NCI-H226 (cell line): ENCODE measurements around the gene DDX10.
A peak's percentile ranks its signal among the peaks of the same experiment; 100 is the strongest.
"Not testable (repeated sequence)": the region's sequence is repeated elsewhere in the genome, so short reads cannot be mapped to it uniquely, and the experiment has no call there.

ENCODE experiments used
- DNase-seq: peaks from one replicate; pipeline ENCODE4 v3.0.0-alpha.2; 2015

The DDX10 gene

DNA sequence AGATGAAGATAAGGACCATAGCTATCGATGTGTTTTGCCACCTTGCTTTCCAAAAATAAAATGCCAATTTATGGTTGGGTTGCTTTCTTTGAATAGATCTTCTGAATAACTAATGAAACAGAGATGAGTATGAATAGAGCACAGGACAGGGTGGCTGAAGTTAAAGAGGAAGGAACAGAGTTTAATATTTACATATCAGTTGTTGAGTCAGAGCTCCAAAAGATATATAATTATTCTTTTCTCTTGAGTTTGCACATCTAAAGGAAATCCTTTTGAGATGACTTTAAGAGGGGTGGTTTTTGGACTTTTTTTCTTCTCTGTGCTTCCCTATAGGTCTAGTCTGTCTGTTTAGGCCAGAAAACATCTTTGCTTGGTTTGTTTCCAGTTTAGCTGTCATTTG is 115.2 kb downstream of the DDX10 start:
- no peak for DNase-seq

DNA sequence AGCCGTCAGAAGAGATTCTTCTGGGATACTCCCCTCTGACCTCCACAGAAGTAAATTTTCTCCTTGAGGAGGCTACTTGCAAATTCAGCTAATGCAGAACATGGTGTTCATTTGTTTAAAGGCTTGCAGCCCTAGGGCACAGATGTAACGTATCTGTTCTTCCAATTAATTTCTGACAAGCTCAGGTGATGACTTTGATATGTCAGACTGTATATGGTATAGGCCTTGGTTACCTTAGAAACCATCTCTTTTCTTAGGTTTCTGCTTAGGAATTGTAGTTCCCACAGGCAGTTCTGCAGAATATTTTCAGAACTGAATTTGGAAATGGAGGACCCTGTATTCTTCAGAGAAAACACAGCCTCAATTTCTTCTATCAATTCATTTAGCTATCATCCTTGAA is 117.1 kb downstream of the DDX10 start:
- DNase-seq, result no peak

DNA sequence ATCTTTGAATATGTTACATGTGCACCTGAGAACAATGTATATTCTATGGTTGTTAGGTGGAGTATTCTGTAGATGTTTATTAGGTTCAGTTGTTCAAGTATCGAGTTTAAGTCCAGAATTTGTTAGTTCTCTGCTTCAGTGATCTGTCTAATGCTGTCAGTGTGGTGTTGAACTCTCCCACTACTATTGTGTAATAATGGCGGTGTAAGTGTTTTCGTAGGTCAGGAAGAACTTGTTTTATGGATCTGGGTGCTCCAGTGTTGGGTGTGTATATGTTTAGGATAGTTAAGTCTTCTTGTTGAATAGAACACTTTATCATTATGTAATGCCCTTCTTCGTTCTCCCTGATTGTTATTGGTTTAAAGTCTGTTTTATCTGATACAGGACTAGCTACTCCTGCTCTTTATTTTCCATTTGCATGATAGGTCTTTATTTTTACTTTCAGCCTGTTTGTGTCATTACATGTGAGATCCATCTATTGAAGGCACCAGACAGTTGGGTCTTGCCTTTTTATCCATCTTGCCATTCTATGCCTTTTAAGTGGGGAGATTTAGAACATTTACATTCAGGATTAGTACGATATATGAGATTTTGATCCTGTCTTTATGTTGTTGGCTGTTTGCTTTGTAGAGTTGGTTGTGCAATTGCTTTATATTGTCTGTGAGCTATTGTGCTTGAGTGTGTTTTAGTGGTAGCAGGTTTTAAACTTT is 121.6 kb downstream of the DDX10 start:
- DNase-seq, result no peak

DNA sequence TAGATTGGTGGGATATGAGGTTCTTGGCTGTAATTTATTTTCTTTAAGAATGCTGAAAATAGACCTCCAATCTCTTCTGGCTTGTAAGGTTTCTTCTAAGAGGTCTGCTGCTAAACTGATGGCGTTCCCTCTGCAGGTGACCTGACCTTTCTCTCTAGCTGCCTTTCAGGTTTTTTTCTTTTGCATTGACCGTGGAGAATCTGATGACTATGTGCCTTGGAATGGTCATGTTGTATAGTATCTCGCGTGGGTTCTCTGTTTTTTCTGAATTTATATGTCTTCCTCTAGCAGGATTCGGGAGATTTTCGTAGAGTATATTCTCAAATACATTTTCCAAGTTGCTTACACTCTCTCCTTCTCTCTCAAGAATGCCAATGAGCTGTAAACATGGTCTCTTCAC is 122.2 kb downstream of the DDX10 start:
- no peak for DNase-seq

DNA sequence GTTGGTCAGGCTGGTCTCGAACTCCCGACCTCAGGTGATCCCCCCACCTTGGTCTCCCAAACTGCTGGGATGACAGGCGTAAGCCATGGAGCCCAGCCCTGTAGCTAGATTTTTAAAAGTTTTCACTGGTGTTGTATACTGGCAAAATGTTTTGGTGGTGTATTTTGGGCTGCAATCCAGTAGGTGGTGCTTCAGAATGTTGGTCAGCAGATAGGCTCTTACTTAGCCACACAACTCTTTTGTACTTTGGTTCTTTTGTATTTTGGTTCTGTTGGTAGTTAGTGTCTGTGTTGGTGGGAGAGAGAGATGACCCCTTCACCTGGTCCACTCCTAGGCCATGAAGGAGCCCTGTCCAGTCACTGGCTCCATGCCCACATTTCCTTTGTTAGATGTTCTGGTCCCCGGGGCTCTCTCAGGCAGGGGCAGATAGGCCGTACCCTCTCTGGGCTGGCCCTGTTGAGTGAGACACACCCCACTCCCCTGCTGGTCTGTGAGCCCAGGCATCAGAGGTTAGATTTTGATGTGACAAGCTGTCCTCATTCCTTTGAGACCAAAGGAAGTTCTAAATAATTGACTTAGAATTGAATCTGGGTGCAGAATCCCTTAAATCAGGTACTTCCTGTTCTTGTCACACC is 123.8 kb downstream of the DDX10 start:
- peak; percentile 13 for DNase-seq

DNA sequence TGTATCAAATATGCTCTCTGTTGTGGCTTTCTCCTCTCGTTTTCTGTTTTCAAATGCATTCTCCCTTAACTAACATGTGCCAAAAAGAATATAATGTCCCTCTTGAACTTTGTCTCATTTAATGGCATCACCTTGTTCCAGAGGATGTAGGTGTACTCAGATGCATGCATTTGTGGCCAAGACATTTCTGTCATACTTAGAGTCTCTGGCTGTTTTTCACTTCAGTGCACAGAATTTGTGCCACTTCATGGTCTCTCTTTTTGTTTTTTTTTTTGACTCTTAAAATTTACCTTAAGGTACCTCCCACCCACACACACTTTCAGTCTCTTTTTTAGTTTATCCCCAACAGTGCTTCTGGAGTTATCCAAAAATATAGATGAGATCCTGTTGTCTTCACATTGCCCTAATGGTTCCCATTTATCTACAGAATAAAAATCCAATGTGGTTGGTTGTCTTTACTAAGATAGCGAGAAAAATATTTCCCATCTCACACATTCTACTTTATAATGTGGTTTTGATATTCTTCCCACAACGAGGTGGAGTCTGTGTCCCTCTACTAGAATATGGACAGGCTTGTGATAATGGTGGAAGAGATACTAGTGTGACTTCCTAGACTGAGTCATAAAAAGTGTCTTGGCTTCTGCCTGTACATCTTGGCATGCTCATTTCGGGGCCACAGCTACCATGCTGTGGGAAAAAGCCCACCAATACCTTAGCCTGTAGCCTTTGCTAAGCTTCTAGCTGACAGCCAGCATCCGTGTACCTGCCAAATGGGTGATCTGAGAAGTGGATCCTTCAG is 125.8 kb downstream of the DDX10 start:
- no peak for DNase-seq

DNA sequence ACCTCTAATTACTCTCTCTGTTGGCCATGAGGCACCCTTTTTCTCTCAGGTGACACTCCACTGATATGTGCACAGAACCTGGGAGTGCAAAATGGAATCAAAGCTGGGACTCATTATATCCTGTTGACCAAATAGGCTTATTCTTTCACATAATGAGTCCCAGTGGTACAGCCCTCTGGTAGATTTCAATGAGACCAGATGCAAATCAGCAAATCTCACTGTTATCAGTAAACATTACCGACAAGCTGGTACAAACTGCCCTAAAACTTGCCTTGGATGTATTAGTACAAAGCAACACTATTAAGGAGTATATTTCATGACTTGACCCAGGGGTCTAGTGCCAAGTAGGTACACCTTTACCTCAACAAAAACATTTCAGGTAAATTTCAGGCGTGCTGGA is 128.3 kb downstream of the DDX10 start:
- no peak for DNase-seq

DNA sequence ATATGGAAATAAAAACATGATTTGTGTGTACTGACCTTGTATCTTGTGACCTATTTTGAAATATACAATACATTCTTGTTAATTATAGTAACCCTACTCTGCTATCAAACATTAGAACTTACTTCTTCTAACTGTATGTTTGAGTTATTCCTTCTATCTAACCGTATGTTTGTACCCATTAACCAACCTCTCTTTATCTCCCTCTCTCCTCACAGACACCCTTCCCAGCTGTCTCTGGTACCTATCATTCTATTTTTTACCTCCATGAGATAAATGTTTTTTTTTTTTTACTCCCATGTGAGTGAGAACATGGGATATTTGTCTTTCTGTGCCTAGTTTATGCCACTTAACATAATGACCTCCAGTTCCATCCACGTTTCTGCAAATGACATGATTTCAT is 128.7 kb downstream of the DDX10 start:
- no peak for DNase-seq

DNA sequence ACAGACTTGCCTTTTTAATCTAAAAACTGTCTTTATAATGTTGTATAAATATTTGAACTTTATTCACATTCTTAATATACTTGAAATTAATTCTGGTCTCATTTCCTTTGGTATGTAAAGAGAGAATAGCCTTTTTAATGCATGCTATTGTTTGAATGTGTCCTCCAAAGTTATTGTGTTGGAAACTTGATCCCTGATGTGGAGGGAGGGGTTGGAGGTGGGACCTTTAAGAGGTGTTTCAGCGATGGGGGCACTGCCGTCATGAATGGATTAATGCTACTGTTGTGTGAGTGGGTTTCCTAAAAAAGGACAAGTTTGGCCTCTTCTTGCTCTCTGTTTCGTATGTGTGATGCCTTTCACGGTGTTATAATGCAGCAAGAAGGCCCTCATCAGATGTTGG is 131.7 kb downstream of the DDX10 start:
- DNase-seq, result no peak

DNA sequence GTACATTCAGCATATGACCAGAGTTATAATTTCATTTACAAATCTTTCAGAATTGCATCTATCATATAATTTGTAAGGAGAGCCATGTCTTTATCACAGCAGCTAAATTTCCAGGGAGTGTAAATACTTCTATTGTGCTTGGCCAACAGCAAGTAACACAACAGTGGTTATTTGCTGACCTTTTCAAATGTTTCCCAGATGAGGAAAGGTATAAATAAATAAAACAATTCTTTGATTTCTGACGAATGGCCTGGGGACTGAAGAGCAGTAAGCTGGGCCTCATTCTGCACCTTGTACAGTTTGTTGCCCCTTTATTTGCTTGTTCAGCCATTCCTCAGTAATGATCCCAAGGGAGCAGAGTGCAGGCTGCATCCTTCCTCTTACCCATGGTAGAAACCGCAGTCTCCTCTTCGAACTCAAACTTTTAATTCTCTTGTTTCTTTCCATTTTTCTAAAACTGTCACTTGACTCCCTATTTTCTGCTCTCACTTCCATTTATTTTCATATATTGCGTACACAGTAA is 132.8 kb downstream of the DDX10 start:
- no peak for DNase-seq

DNA sequence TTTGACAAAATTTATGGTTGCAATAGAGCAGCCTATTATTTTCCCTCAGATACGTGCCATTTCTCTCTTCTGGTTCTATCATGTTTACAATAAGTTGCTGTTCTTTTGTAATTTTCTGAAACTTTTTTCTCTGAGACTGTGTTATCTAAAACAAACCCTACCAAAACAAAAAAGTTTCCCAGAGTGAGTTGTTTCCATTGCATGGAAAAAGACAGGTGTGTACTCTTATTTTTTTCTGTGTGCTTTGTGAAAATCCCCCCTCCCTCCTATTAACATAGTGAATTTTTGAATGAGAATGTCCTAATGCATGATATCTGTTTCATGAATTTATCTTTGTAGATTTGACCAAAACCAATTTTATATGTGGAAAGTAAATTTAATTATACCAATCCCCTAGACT is 137.6 kb downstream of the DDX10 start:
- DNase-seq, result no peak

DNA sequence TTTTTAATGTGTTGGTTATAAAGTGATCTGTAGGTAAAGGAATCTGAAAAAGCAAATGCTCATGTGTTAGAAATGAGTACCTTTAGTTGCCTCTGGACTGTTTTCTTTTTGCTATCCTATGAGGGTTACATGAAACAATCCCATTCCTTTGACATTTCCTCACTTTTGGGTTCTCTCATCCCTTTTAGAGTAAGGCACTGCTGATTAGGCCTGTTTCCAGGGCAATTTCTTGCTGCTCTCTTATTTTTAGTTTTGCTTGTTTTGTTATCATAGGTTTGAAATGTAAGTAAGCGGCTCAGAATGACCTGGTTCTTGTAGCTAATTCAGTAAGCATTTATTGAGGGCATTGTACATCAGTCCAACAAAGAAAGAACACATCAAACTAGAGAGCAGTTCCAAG is 138.9 kb downstream of the DDX10 start:
- no peak for DNase-seq

DNA sequence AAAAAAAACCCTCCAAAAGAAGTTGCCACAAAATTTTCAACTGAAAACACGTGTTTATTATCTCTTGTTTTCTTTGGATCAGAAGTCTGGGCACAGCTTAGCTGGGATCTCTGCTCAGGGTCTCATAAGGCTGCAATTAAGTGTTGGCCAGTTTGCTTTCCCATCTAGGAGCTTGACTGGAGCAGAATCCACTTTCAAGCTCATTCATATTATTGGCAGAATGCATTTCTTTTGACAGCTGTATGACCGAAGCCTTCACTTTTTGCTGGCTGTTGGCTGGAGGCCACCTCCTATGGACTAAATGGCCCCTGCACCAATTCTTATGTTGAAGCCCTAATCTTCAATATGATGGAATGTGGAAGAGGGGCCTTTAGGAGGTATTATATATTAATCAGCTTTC is 139.6 kb downstream of the DDX10 start:
- DNase-seq, result no peak

DNA sequence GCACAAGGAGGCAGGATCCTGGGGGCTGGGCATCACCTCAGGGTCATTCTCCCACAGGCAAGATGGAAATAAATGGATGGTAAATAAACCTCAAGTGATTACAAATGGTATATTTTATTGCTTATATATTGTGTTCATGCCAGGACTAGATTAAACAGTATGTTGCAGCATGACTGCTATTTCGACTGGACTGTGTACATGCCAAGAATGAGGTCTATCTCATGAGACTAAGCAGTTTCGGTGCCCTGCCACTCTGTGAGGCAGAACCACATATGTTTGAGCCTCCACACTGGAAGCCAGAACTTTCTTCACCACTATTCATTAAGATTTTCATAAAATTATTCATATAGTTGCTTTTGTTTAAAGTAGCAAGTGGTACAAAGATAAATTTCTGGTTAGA is 140.2 kb downstream of the DDX10 start:
- DNase-seq, result no peak

DNA sequence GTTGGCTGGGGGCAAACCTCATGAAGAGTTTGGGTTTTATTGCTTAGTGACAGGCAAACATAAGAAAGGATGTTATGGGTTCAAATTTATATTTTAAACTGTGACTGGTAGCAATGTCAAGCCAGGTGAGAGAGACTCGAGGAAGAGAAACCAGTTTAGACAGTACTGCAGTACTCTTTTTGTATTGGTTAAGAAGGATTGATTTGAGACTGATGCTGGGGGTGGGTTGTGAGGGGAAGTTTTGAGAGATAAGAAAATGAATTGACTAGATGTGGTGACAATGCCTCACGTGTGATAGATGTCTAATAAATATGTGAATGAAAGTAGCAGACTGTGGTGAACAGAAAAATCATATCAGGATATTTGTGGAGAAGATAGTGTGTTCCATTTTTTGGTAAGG is 142.4 kb downstream of the DDX10 start:
- DNase-seq, result no peak

DNA sequence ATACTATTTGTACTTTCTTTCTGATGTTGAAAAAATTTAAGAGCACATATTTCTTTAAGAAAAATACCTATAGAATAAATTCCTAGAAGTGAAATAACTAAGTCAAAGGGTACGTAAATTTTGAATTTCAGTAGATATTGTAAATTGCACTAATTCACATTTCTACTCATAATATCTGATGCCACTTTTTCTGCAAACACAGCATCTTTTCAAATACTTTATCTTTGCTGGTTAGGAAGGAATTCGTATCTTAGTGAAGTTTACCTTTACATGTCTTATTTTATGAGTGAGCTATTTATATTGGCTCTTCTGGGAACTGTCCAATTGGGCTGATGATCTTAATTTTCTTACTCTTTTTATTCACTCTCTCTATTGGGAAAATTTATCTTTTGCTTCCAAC is 148.2 kb downstream of the DDX10 start:
- DNase-seq, result no peak

DNA sequence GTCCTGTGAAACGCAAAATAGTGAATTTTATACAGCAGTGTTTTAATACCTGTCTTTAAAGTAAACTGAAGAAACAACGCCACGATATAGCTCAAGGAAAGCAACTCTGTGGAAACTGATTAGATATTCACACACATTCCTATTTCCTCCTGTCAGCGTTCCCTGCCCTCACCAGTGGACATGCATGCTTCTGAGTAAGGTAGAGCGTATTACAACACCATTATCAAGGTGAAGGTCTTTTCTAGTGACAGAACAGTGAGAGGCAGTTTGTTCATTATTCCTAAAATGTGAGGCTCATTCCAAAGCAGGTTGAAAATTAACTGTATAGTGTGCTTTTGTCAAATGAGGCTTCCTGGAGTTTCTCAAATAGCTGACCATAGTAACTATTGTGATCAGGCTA is 153.1 kb downstream of the DDX10 start:
- DNase-seq, result no peak

DNA sequence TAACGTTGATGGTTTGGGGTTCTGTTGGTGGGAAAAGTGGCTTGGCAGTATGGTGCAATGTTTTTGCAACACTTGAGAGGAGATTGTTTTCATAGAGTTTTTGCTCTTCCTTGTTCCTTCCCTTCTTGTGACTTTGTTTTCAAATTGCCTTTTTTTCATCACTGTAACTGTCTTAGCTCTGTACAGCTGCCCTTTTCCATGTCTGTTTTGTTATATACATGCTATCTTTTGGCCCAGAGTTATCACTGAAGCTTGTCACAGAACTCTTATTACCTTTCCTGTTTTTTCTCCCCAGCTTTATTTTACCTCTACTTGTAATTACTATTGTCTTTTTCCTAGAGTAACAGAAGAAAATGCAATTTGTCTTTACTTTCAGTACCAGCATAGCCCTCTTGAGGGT is 154.1 kb downstream of the DDX10 start:
- no peak for DNase-seq

DNA sequence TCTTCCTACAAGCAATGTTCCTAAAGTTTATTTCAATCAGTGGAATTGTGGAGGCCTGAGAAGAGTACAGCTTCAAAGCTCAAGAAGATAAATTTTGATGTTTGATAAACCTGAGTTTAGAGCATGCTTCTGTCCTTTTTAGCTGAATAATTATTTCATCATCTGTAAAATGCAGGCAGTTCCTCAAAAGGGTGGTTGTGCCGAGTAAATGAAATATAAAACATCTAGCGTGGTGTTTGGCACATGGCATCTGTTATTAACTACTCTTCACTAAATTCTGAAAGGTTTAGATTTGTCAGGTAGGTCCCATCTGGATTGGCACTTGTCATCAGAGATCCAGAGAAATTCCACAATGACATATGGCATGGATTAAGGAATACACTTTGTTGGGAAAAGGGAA is 155.1 kb downstream of the DDX10 start:
- DNase-seq, result no peak

DNA sequence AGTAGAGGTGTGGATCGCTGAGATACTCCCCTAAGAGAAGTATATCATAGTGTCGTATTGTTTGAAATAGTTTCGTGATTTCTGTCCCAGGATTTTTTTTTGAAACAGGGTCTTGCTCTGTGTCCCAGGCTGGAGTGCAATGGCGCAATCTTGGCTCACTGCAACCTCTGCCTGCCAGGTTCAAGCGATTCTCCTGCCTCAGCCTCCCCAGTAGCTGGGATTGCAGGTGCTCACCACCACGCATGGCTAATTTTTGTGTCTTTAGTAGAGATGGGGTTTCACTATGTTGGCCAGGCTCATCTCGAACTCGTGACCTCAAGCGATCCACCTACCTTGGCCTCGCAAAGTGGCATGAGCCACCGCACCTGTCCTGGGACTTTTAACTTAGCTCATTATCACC is 159.1 kb downstream of the DDX10 start:
- not testable (repeated sequence) for DNase-seq

DNA sequence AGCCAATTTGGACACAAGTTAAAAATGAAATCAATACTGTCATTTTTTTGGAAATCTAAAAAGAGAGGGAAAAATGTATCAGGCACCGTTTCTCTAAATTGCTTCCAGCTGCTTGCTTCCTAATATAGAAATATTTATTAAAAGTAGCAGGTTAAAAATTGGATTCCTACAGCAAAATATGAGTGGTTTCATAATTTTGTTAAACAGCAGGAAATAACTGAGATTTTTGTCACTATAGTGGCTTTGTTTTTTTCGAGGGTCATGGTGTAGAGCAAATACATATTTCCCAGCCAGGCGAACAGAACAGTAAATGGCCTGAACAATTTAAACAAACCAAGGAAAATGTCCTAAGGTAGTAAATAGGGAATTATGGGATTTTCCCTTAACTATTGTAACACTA is 159.7 kb downstream of the DDX10 start:
- DNase-seq, result no peak

DNA sequence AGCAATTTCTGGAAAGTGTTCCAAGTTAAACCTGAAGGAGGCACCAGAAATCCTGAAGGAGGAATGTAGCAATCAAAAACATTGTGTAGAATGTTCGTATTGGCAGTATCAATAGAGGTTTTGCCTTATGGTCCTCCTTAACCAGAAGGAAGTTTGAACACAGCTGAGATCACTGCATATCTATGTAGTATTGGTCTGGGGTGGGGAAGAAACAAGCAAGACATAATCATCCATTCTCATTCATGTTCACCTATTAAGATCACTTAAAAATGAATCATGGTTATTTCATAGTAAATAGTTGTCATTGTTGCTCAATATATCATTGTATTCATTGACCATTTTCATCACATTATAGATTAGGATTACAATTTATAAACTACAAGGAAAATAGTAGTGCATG is 160.5 kb downstream of the DDX10 start:
- no peak for DNase-seq

DNA sequence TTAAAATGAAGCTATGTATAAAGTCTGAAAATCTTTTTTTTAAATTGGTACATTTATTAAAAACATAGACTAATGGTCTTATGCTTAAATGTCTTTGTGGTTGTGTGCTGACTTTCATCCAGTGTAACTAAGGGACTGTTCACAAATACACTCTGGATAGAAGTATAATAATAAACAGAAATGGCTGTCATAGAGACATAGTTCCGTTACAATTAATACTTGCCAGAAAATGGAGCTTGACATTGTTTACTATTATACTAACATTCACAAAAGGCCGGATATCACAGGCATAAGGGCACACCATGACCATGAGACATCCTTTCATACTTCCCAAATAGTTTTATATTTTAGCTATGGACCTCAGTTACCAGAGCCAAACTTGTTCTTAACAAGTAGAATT is 161.3 kb downstream of the DDX10 start:
- no peak for DNase-seq

DNA sequence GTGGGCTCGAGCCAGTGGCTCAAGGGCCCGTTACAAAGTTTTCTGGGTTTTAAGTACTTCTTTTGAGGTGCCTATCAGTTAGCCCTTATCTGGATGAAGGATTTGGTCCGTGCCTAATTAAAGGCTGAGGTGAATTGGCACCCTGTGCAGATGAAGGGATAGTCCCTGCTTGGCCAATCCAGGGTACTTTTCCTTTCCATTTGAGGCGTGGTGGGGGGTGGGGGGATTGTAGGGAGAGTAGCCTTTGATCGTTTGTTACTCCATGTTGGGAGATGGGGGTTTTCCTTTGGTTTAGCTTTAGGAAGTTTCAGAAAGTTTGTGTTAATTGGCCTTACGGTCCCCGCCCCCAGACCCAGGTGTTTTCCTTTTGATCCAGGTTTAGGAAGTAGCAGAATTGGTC is 170.8 kb downstream of the DDX10 start:
- no peak for DNase-seq
